Neural cell (in vitro differentiated cells): Measurements from ENCODE around the gene ATP5F1D. TPM values are rescaled to one million over a fixed set of nuclear protein-coding genes. Genes with fewer than 3 reads are reported as not detected.

ENCODE experiments used
- H2AFZ ChIP-seq: fragments of 200-600, 300-800 bp; sonication (generic), shearing (Covaris generic); 2 replicates; pipeline ENCODE4 v1.6.0; 2014; ENCODE audit warnings: low read depth, mild to moderate bottlenecking, antibody characterized with exemption, low read length, moderate library complexity
- H3F3A ChIP-seq: fragments of 200-600 bp; shearing (Covaris generic); 2 replicates; pipeline ENCODE4 v1.6.1; 2016; ENCODE audit warnings: mild to moderate bottlenecking, moderate library complexity, mixed read lengths, antibody characterized with exemption, low read length; ENCODE audit not compliant: insufficient read depth, poor library complexity, severe bottlenecking
- H3K27ac ChIP-seq: fragments of 200-600, 300-800 bp; sonication (generic), shearing (Covaris generic); 2 replicates; pipeline ENCODE4 v1.5.1; 2014; ENCODE audit warnings: mild to moderate bottlenecking, low read length, moderate library complexity
- H3K27me3 ChIP-seq: fragments of 300-800, 200-600 bp; sonication (generic), shearing (Covaris generic); 2 replicates; pipeline ENCODE4 v1.6.0; 2014; ENCODE audit warnings: mild to moderate bottlenecking, low read depth, low read length, moderate library complexity; ENCODE audit not compliant: insufficient read depth
- H3K36me3 ChIP-seq: fragments of 300-800, 200-600 bp; sonication (generic), shearing (Covaris generic); 2 replicates; pipeline ENCODE4 v1.5.1; 2014; ENCODE audit warnings: mild to moderate bottlenecking, antibody characterized with exemption, low read length, moderate library complexity; ENCODE audit not compliant: insufficient read depth
- H3K4me2 ChIP-seq: fragments of 300-800, 200-600 bp; sonication (generic), shearing (Covaris generic); 2 replicates; pipeline ENCODE4 v1.6.0; 2014; ENCODE audit warnings: mild to moderate bottlenecking, low read length
- H3K4me3 ChIP-seq: fragments of 300-800, 200-600 bp; sonication (generic), shearing (Covaris generic); 2 replicates; pipeline ENCODE4 v1.5.1; 2014; ENCODE audit warnings: mild to moderate bottlenecking, low read length, moderate library complexity
- H3K79me2 ChIP-seq: fragments of 200-600 bp; shearing (Covaris generic); replicated peaks from 2 replicates; pipeline ENCODE4 v1.6.0; 2014; ENCODE audit warnings: mild to moderate bottlenecking, low read length, moderate library complexity; ENCODE audit not compliant: insufficient read depth
- H3K9ac ChIP-seq: fragments of 300-800, 200-600 bp; sonication (generic), shearing (Covaris generic); 2 replicates; pipeline ENCODE4 v1.6.1; 2016; ENCODE audit warnings: mild to moderate bottlenecking, low read length, mixed read lengths
- H3K9me2 ChIP-seq: fragments of 200-600 bp; shearing (Covaris generic); 2 replicates; pipeline ENCODE4 v1.6.1; 2016; ENCODE audit warnings: mild to moderate bottlenecking, low read length, mixed read lengths; ENCODE audit not compliant: insufficient read depth
- H3K9me3 ChIP-seq: fragments of 200-600, 300-800 bp; sonication (generic), shearing (Covaris generic); 2 replicates; pipeline ENCODE4 v1.6.1; 2016; ENCODE audit warnings: mild to moderate bottlenecking, mixed run types, low read length, moderate library complexity, mixed read lengths
- H4K20me1 ChIP-seq: fragments of 200-600 bp; shearing (Covaris generic); 2 replicates; pipeline ENCODE4 v1.6.1; 2016; ENCODE audit warnings: mild to moderate bottlenecking, mixed run types; ENCODE audit not compliant: insufficient read depth
- CTCF ChIP-seq: fragments of 450-650 bp; IDR thresholded peaks from 2 replicates; pipeline ENCODE4 v1.5.1; 2014; ENCODE audit warnings: antibody characterized with exemption, mild to moderate bottlenecking, moderate library complexity; ENCODE audit not compliant: poor library complexity, severe bottlenecking
- EP300 ChIP-seq: fragments of 450-650 bp; conservative IDR thresholded peaks from 2 replicates; pipeline ENCODE4 v1.6.1; 2014; ENCODE audit warnings: antibody characterized with exemption, mild to moderate bottlenecking, moderate library complexity; ENCODE audit not compliant: poor library complexity, severe bottlenecking
- EZH2 ChIP-seq: fragments of 200-600, 300-800 bp; shearing (Covaris generic), sonication (generic); IDR thresholded peaks from 2 replicates; pipeline ENCODE4 v1.6.1; 2014; ENCODE audit warnings: antibody characterized with exemption, low read length, borderline replicate concordance, mild to moderate bottlenecking; ENCODE audit not compliant: insufficient read depth, poor library complexity, severe bottlenecking
- MXI1 ChIP-seq: fragments of 450-650 bp; conservative IDR thresholded peaks from 2 replicates; pipeline ENCODE4 v1.6.1; 2014; ENCODE audit warnings: antibody characterized with exemption, mild to moderate bottlenecking; ENCODE audit not compliant: poor library complexity, severe bottlenecking
- POLR2AphosphoS5 ChIP-seq: IDR thresholded peaks from 2 replicates; pipeline ENCODE4 v1.6.1; 2012
- RAD21 ChIP-seq: fragments of 450-650 bp; conservative IDR thresholded peaks from 2 replicates; pipeline ENCODE4 v1.6.1; 2014; ENCODE audit warnings: antibody characterized with exemption, mild to moderate bottlenecking, moderate library complexity
- SMC3 ChIP-seq: fragments of 450-650 bp; conservative IDR thresholded peaks from 2 replicates; pipeline ENCODE4 v1.6.1; 2014; ENCODE audit warnings: antibody characterized with exemption, mild to moderate bottlenecking, moderate library complexity; ENCODE audit not compliant: poor library complexity
- TAF1 ChIP-seq: IDR thresholded peaks from 2 replicates; pipeline ENCODE4 v1.6.1; 2012; ENCODE audit warnings: low read depth
- polyA plus RNA-seq: library from polyadenylated mRNA; depleted of rRNA; stranded (reverse); fragments of >200 nt; gene quantifications from 2 replicates; pipeline ENCODE4 v1.2.3, GENCODE V29; 2014
- TF ChIP-seq, protein P1 (sequence below): IDR thresholded peaks from 2 replicates; pipeline ENCODE4 v1.6.1; 2012; ENCODE audit warnings: borderline replicate concordance

ATP5F1D gene
- polyA plus RNA-seq, 1 donor from 2014 or later = 47.8 TPM

DNA sequence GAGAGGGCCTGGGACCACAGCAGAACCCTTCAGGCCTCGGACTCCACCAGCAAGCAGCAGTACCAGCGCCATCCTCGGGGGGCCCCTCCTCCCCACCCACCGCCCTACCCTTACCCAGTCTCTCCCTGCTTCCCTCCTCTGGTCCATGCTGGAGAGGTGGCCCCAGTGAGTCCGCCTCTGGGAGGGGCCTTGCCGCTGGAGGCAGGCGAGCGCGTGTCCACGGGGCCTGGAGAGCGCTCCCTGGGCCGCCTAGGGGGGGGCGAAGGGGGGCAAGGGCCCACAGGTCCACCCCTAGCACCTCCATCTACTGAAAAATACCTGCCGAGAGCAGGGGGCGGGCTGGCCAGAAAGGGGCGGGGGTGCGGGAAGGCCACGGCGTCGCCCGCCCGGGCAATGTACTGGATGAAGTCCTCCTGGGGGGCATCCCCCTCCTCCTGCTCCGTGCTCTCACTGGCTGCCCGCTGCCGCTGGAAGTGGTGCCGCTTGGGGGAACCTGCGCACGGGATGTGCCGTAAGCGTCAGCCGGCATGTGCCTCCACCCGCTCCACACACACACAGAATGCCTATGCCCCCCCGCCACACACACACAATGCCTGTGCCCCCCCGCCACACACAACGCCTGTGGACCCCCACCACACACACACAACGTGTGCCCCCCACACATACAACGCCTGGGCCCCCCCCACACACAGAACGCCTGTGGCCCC is 10.6 kb upstream of the ATP5F1D start:
- TF ChIP-seq CTCF (no peak), MXI1 (no peak), EP300 (no peak), TAF1 (no peak), RAD21 (no peak), POLR2AphosphoS5 (no peak), EZH2 (no peak), SMC3 (no peak)
- TF ChIP-seq, protein P1, sequence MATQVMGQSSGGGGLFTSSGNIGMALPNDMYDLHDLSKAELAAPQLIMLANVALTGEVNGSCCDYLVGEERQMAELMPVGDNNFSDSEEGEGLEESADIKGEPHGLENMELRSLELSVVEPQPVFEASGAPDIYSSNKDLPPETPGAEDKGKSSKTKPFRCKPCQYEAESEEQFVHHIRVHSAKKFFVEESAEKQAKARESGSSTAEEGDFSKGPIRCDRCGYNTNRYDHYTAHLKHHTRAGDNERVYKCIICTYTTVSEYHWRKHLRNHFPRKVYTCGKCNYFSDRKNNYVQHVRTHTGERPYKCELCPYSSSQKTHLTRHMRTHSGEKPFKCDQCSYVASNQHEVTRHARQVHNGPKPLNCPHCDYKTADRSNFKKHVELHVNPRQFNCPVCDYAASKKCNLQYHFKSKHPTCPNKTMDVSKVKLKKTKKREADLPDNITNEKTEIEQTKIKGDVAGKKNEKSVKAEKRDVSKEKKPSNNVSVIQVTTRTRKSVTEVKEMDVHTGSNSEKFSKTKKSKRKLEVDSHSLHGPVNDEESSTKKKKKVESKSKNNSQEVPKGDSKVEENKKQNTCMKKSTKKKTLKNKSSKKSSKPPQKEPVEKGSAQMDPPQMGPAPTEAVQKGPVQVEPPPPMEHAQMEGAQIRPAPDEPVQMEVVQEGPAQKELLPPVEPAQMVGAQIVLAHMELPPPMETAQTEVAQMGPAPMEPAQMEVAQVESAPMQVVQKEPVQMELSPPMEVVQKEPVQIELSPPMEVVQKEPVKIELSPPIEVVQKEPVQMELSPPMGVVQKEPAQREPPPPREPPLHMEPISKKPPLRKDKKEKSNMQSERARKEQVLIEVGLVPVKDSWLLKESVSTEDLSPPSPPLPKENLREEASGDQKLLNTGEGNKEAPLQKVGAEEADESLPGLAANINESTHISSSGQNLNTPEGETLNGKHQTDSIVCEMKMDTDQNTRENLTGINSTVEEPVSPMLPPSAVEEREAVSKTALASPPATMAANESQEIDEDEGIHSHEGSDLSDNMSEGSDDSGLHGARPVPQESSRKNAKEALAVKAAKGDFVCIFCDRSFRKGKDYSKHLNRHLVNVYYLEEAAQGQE = no peak
- Histone ChIP-seq H4K20me1 (no peaks in the 10 kb centered on the region), H3K79me2 (peaks cover 7% of the 10 kb centered on the region), H3K9me3 (no peaks in the 10 kb centered on the region), H3K4me3 (no peak overlapping the region), H3K9ac (no peak overlapping the region), H3K27ac (no peak overlapping the region), H3K4me2 (no peak overlapping the region), H2AFZ (no peak overlapping the region), H3F3A (no peaks in the 10 kb centered on the region), H3K27me3 (no peaks in the 10 kb centered on the region), H3K9me2 (no peaks in the 10 kb centered on the region), H3K36me3 (no peaks in the 10 kb centered on the region)

DNA sequence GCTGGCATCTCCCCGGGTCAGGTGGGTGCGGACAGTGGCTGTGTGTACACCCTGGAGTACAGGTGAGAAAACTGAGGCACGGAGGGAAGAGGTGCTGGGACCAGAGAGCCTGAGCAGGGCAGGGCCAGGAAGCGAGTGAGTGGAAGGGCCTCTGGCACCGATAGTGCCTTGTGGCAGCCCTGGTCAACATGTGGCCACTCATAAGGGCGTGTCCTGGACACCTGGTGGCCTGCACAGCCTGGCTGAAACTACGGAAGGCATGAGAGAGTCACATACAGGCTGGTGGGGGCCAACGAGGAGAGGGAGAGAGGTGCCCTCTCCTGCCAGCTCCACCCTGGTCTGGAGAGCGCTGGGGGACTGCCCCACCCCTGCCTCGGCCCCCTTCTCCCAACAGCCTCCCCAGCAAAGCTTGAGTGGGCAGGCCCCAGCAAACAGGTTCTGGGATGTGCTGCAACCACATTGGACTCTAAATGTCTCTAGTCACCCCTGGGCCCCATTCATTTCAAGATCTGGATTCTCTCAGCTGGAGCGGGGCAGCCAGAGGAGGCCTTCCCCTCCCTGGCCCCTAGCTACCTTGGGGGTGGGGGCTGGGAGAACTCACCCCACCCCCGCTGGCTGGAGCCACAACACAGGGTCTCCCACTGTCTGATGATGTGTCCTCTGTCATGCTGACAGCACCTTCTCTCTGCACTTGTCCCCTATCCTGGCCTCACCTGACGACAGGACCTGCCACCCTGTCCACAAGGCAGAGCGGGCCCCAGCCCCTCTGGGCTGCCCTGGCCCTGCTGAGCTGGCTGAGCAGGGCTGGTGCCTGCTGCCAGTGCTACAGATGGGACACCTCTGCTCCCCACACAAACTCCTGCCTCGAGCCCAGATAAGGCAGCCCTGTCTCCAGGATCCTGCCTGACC is 9.6 kb upstream of the ATP5F1D start:
- TF ChIP-seq RAD21 = no peak
- no peak for TF ChIP-seq EZH2
- TF ChIP-seq, protein P1 = no peak
- no peak for TF ChIP-seq EP300
- TF ChIP-seq POLR2AphosphoS5 = no peak
- no peak for TF ChIP-seq MXI1
- TF ChIP-seq CTCF = no peak
- no peak for TF ChIP-seq SMC3
- TF ChIP-seq TAF1 = no peak
- no peaks in the 10 kb centered on the region for H3K36me3 ChIP-seq

More for the DNA sequence above, 9.6 kb upstream of the ATP5F1D start:
- Histone ChIP-seq H3K27me3 (no peaks in the 10 kb centered on the region), H3K79me2 (peaks cover 13% of the 10 kb centered on the region), H3K4me3 (no peak overlapping the region), H4K20me1 (no peaks in the 10 kb centered on the region), H3K27ac (no peak overlapping the region), H3K9ac (peak overlapping the region; percentile 5), H3K9me3 (no peaks in the 10 kb centered on the region), H2AFZ (no peak overlapping the region), H3K9me2 (no peaks in the 10 kb centered on the region), H3K4me2 (no peak overlapping the region), H3F3A (no peaks in the 10 kb centered on the region)
